T-helper 1 cell (primary cell): ENCODE results near the gene GCK.
"Not testable (repeated sequence)": the region's sequence is repeated elsewhere in the genome, so short reads cannot be mapped to it uniquely, and the experiment has no call there.

Experiments
- DNase-seq, 5 donors: peaks; one replicate each; pipeline ENCODE4 v3.0.0-alpha.2; 2012 to 2020

Gene GCK

GRCh38 chr7:44200699-44201461, 11.6 kb upstream of the GCK start, which contains the start of gene YKT6:
YKT6 (plus strand) TSS chr7:44200978; CDS start chr7:44201136, 158 bp downstream.
- DNase-seq = peak; percentile 85 to 97 (median 92)

- DNase-seq = not testable (repeated sequence)
Measured at GRCh38 chr7:44200163-44200562, 10.9 kb upstream of the GCK start.

GRCh38 chr7:44197474-44197873, 8.2 kb upstream of the GCK start:
- DNase-seq = no peak

- peak in 1 of 5 donors; percentile 22 for DNase-seq
Measured at GRCh38 chr7:44196450-44196872, 7.2 kb upstream of the GCK start.

GRCh38 chr7:44195889-44196288, 6.7 kb upstream of the GCK start:
- no peak for DNase-seq

- DNase-seq = no peak
Measured at GRCh38 chr7:44194562-44195145, 5.4 kb upstream of the GCK start.

GRCh38 chr7:44194069-44194468, 4.8 kb upstream of the GCK start:
- no peak for DNase-seq

- no peak for DNase-seq
Measured at GRCh38 chr7:44193011-44193802, 4.0 kb upstream of the GCK start.

GRCh38 chr7:44191171-44191570, 1.9 kb upstream of the GCK start:
- no peak for DNase-seq

GRCh38 chr7:44189993-44190872, 994 bp upstream of the GCK start:
- DNase-seq = no peak

- no peak for DNase-seq
Measured at GRCh38 chr7:44188480-44189225, 586 bp downstream of the GCK start.

- no peak for DNase-seq
Measured at GRCh38 chr7:44187636-44188416, 1.4 kb downstream of the GCK start.

- DNase-seq = no peak
Measured at GRCh38 chr7:44186736-44187135, 2.5 kb downstream of the GCK start.

GRCh38 chr7:44185729-44186128, 3.5 kb downstream of the GCK start:
- no peak for DNase-seq

- DNase-seq = no peak
Measured at GRCh38 chr7:44184873-44185446, 4.3 kb downstream of the GCK start.

- DNase-seq = no peak
Measured at GRCh38 chr7:44184206-44184872, 4.9 kb downstream of the GCK start.

- DNase-seq = no peak
Measured at GRCh38 chr7:44183386-44183785, 5.9 kb downstream of the GCK start.

GRCh38 chr7:44182827-44183226, 6.4 kb downstream of the GCK start:
- no peak for DNase-seq

- no peak for DNase-seq
Measured at GRCh38 chr7:44180631-44181030, 8.6 kb downstream of the GCK start.

- no peak for DNase-seq
Measured at GRCh38 chr7:44177570-44178131, 11.6 kb downstream of the GCK start.
